ENCODE data around the gene ST6GALNAC2.
"Not testable (repeated sequence)": the region's sequence is repeated elsewhere in the genome, so short reads cannot be mapped to it uniquely, and the experiment has no call there.

The ST6GALNAC2 gene

DNA sequence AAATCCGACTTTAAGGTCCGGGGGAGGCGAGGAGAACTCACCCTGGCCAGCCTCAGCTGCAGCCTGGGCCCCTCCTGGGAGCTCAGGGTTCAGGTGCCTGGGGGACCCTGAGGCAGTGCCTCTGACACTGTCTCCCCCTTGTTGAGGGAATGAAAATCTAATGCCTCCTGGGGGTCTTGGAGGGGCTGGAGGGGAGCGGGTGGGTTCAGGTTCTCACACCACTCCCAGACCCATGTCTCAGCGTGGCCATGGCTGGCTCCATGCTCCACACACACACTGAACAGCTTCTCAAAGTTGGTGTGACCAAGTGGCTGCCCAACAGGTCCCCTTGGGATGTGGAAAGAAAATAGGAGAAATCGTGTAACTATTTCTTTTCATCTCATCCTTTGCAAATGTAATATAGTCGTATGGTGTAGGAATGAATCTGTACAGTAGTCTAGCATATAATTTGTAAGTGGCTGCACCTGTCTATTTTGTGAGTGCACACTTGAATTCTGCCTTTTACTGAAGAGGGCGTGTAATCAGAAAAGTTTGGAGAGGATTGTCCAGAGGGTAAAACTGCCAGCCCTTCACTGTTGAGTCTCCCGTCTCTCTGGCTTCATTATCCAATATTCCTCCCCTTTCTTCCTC, 46.6 kb downstream of the ST6GALNAC2 start:
- DNase-seq = no peak

- DNase-seq = no peak
These were observed 47.3 kb downstream of the ST6GALNAC2 start for GRCh38 chr17:76538281-76538931.

DNA sequence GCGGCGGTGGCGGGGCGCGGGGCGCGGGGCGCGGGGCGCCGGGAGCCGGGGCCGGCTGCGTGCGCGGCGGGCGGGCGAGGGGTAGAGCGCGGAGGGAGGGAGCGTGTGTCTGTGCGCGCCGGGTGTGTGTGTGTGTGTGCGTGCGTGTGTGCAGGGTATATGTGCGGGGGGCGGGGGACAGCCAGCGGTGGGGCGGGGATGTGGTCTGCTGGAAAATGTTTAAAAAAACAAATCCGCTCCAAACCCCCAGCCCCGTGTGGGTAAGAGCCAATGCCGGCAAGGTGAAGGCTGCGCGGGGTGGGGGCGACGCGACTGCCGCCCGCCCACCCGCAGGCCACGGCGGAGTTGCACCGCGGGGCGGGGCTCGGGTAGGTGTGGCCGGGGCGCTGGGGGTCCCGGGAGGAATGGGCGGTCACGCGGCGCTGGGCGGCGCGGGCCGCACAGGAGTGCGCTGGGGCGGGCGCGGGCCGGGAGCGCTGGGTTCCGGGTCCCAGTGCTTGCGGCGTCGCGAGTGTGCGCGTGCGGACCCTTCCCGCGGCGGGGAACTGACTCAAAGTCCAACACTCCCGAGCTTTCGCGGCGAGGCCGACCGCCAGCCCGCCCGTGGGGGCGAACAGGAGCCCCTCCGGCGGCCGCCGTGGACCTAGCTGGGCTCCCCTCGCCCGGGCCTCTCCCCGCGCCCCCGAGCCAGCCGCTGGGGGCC, 47.9 kb downstream of the ST6GALNAC2 start, which contains the start of gene CYGB:
Gene CYGB, minus strand, starts transcription at position 132 of the 703 bp plus-strand sequence. CDS start 167 bp downstream, outside the sequence.
- no peak for DNase-seq

DNA sequence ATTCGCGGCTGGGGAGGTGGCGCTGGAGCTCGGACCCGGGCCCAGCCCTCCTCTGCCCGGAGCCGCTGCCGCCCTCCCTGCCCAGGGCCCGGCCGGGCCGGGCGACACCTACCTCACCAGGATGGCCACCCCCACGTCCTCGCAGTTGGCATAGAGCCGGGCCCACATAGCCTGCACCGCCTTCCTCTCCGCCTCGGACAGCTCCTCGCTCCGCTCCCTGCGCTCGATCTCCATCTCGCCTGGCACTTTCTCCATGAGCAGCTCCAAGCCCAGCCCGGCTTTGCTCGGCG, 48.4 kb downstream of the ST6GALNAC2 start:
- DNase-seq = no peak

- DNase-seq = no peak
These were observed 49.0 kb downstream of the ST6GALNAC2 start for GRCh38 chr17:76536511-76537287.

GRCh38 chr17:76535788-76536510, 49.7 kb downstream of the ST6GALNAC2 start:
- DNase-seq = no peak

DNA sequence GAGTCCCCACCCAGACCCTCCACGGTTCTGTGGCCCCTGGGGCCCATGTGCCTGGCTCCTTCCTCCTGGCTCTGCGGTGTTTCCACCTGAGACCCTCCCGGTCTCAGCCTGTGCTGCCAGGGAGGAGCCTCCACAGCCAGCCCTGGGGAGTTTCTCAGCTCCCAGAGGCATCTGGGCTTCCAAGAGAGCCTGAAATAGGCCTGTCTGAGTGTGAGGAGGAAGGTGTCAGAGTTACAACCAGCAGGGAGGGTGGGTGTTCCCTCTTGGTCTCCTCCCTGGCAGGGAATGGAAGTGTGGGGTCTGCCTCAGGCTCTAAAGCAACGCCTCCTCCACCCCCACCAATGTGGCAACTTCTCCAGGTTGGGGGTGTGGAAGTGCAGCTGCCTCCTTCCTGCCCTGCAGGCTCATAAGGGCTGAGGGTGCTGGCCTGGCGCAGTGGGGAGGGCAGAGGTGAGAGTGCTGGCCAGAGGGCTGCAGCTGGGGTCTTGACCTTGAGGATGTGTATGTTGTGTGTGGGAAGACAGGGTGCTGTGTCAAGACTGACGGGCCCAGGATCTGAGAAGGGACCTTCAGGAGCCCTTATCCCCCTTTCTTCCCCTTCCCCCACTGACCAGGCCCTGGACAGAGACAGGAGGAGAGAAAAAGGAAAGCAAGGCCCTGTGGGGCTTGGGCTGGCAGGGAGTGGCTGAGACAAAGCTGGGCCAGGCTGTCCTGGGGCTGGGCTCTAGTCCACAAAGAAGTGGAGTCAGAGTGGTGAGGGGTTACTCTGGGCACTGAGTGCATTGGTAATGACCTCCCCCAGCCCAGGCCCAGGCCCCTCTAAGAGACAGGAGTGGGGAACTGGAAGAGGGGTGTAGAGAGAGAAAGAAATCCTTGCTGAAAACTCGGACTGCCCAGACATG, 50.6 kb downstream of the ST6GALNAC2 start:
- DNase-seq = no peak

GRCh38 chr17:76533640-76534359, 51.9 kb downstream of the ST6GALNAC2 start:
- DNase-seq = not testable (repeated sequence)

DNA sequence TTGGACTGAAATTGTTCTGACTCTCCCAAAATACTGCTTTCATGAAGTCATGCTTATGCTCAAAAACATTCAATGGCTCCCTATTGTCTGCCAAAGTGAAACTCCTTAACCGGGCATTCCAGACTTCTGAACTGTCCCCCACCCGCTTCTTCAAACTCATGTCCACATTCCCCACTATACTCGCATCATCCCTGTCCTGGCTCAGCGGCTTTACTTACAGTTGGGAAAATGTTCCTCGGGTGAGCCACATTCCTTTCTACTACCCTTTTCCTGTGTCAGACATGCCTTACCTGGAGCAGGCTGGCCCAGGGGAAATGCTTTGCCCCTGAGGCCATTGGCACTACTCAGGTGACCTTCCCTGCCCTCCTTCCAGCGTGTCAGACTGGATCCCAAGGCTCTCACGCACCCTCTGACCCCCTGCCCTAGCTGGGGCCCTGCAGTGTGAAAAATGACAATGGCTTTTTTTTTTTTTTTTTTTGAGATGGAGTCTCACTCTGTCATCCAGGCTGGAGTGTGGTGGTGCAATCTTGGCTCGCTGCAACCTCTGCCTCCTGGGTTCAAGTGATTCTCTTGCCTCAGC, 53.5 kb downstream of the ST6GALNAC2 start:
- DNase-seq = no peak

GRCh38 chr17:76531486-76532038, 54.1 kb downstream of the ST6GALNAC2 start:
- DNase-seq = no peak

DNA sequence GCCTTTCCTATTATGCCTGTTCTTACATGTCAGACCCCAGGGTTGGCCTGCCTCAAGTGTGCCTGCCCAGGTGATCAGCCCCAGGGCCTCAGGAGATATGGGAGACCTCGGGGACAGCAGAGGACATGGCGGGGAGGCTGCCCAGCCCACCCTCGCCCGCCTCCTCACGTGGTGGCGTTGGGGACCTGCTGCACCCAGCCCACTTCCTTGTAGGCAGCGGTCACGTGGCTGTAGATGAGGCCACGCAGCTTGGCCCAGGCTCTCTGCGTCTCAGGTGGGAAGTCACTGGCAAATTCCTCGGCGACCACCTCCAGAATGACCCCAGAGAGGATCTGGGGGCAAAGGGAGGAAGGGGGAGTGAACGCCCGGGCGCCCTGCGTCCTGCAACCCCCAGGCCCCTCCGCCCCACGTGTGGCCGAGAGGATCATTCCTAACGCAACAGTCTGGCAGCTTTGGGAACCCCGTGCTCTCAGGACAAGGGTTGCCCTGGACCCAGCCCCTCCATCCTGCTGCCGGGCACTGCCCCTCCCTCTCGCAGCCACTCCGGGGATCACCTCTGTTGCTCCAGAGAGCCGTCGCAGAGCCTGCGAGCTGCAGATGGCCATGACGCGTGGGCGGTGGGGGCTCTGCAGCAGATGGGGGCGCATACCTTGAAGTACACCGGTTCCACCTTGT, 54.7 kb downstream of the ST6GALNAC2 start:
- no peak for DNase-seq

DNA sequence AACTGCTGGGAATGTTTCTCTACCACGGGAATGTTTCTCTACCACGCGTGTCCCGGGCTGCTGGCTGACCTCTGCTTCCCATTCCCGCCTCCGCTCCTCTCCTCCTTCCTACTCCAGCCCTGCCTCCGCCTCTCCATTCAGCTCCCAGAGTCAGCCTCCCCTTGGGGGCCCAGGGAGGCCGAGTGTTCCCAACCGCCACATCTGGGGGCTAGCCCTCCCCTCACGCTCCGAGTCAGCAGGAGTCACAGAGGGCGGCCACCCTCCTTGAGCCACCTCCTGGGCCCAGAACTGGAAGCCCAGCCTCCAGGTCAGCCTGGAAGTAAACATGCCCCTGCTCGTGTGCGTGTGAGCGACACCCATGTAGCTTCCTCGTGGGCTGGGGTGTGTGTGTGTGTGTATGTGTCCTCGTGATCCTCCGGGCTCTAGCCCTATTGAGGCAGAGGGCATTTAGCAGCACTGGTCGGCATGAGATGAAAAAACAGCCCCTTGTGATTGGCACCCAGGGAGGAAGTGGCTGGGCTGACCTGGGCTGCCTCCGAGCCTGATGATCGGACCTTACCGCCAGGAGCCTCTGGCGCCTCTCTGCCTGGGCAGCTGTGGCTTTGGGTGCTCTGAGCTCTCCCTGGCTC, 55.5 kb downstream of the ST6GALNAC2 start:
- no peak for DNase-seq

- no peak for DNase-seq
These were observed 56.2 kb downstream of the ST6GALNAC2 start for GRCh38 chr17:76529224-76530094.

GRCh38 chr17:76528528-76529223, 57.0 kb downstream of the ST6GALNAC2 start:
- DNase-seq = no peak

DNA sequence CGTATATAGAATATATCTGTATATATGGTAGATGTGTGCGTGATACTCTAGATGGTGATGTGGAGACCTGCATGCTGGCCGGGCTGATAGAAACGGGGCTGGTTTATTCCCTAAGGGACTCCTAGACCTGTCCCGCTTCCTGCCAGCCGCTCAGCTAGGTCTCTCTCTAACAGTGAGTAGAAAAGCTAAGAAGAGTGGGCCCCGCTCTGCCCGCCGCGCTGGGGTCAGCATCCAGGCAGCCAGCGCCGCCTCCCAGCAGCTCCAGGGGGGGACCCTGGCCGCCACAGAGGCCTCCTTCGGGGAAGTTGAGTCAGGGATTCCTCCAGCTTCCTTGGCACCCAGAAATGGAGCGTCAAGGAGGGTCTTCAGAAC, 57.5 kb downstream of the ST6GALNAC2 start:
- no peak for DNase-seq

DNA sequence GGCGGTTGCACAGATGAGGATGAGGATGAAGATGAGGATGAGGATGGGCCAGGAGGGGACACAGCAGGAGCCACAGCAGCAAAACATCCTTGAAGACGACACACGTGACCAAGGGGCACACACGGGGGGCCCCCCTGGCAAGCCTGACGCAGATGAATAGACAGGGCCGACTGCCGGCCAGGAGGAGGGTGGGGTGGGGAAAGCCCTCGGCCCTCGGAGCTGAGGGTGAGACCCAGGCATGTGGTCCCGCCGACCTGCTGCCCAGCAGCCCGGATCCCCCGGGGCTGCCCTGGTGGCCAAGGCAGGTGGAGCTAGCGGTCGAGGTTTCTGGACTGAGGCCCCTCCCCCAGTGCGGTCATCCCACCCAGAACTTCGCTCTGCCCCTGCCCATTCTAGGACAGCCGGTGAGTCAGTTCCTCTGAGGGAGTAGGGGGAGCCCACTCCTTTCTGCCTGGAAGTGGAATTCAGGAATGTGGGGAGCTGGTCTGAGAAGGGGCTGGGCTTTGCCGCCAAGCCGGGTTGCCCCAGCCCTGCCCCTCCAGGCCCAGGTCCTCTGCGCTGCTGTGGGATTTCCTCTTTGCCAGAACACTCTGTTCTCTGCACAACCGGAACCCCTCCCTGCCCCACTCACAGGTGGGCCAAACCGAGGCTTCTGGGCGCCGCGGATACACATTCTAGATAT, 58.1 kb downstream of the ST6GALNAC2 start:
- DNase-seq = no peak

DNA sequence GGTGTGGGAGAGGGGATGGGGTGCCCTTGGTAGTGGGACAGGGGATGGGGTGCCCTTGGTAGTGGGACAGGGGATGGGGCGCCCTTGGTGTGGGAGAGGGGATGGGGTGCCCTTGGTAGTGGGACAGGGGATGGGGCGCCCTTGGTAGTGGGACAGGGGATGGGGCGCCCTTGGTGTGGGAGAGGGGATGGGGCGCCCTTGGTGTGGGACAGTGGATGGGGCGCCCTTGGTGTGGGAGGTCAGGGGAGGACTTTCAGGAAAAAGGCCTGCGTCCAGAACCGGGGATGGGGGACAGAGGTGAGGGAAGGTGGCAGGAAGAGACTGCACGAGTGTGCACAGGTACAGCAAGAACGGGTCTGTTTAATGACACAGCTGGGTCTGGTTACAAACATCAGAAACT, 58.6 kb downstream of the ST6GALNAC2 start:
- DNase-seq = not testable (repeated sequence)

Data from AML-193 (cell line).